ENCODE data around the gene MGMT.

- TF ChIP-seq CTCF (IDR thresholded peaks at IDR 0.05; ENCODE audit: borderline replicate concordance, extremely low read depth, low read length, poor library complexity, severe bottlenecking), result no peak
- TF ChIP-seq EZH2 (IDR thresholded peaks at IDR 0.05; ENCODE audit: borderline replicate concordance, low read depth, low read length, severe bottlenecking), result no peak
Observed at GRCh38 chr10:129771576-129771975, 304.5 kb downstream of the MGMT start.
